HG02763 (cell line): ENCODE data around the gene ESPL1.
A peak's percentile ranks its signal among the peaks of the same experiment; 100 is the strongest.

Source experiments
- ATAC-seq: cut with Tn5 transposase; IDR thresholded peaks from one replicate; pipeline ENCODE4 v1.9.1; 2021; ENCODE audit warnings: mild to moderate bottlenecking, moderate library complexity; ENCODE audit not compliant: unreplicated experiment

Gene ESPL1

GRCh38 chr12:53230108-53230845, 37.8 kb upstream of the ESPL1 start:
- no peak for ATAC-seq

DNA sequence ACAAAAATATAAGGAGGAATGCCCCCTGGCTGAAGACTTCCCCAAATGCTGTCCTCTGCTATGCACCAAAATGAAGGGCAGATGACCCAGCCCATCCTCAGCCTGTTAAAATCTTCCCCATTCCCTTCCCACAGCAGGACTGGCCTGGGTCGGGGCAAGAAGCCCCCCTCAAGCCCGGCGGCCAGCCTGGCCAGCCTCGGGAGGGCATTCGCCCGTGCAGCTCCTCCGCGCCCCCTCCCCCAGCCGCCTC, 36.5 kb upstream of the ESPL1 start:
- no peak for ATAC-seq

GRCh38 chr12:53231921-53232645, 36.0 kb upstream of the ESPL1 start, which contains the start of gene RARG:
Gene RARG (minus strand): TSS chr12:53232209. CDS start chr12:53227545, 4,664 bp downstream.
- no peak for ATAC-seq

GRCh38 chr12:53232646-53233461, 35.2 kb upstream of the ESPL1 start:
- no peak for ATAC-seq

DNA sequence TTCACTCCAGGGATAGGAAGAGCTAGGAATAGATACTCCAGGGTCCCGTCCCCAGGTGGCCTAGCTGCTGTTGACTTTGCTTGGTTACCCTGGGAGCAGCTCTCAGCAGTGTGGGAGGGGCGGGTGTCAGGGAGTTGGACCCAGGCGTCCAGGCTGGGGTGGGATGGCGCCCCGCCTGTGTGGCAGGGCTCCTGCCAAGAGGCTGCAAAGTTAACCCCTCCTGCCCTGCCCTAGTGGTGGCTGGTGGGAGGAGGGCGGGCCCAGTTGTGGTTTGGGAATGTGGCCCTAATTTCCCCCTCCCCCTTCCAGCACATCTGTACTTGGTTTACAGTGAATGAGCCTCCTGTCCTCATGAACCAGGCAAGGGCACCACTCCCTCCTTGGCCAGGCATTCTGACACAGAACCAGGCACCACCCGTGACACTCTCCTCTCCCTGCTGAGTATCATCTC, 34.4 kb upstream of the ESPL1 start:
- no peak for ATAC-seq

DNA sequence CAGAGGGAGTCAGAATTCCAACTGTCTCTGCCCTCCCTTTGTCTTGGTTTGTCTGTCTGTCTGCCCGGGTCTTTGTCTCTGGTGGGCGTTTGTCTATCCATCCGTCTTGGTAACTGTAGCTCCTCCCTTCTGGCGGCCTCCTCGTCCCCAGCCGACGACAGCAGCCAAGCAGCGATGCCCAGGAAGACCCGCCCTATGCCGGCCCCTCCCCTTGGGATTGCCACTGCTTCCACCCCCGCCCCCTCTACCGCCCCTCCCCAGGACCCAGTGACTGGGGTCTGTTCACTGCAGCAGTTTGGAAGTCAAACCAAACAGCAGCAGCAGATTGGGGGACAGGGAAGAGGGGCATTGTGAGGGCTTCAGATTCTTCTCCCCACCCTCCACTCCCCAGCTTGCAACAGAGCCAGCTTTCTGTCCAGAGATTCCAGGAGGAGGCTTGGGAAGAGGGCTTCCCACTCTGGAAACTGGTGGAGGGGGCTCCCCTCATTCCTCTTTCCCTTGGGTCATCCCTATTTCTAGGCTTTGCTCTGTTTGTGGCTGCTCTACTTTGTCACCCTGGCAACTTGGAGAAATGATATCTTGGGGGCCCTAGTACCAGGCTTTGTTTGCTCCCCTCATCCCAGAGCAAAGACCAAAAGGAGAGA, 33.7 kb upstream of the ESPL1 start:
- ATAC-seq = no peak

DNA sequence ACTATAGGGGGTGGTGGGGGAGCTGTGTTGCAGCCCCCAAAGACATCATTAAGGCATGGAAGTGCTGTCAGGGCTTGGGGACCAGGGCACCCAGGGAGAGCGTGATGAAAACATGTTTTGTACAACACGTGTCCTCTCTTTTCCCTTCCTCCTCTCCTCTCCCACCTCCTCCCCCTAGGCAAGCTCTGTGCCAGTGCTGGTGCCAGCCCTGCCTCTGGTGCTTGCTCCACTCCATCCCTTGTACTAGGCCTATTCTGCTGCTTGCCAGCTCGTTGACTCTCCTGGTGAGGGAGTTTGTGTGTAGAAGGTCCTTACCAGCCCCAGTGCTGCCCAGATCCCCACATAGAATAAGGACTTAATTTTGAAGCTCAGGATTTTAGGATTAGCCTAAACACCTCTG, 32.9 kb upstream of the ESPL1 start:
- ATAC-seq = no peak

GRCh38 chr12:53235742-53236442, 32.2 kb upstream of the ESPL1 start:
- ATAC-seq = no peak

DNA sequence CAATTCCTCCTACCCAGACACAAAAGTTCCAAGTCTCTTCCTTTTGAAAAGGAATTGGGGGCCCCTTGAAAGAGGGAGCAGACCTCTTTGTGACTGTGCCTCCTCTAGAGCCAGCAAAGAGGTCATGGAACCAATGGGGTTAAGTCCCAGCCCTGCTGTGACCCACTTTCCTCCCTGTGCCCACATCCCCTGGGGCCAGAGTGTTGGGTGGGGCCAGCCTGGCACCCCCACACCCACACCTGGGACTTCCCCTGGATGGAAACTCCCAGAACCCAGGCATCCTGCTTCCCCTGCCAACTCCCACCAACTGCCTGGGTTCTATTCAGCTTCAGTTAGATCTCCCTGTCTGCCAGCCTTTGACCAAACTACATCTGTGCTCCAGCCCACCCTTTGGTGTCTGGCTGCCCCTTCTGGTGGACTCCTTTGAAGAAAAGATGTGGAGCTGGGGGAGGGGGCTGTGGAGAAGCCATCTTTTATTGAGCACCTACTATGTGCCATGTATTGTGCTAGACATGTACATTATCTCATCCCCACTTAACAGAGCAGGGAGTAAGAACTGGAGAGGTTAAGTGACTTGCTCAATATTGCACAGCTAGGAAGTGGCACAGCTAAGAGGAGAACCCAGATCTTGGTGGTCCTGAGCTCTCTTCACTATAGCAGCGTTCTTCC, 31.5 kb upstream of the ESPL1 start:
- no peak for ATAC-seq

- no peak for ATAC-seq
These were observed 28.3 kb upstream of the ESPL1 start for GRCh38 chr12:53239643-53240258.

- no peak for ATAC-seq
These were observed 26.3 kb upstream of the ESPL1 start for GRCh38 chr12:53241623-53242412.

- no peak for ATAC-seq
These were observed 23.8 kb upstream of the ESPL1 start for GRCh38 chr12:53244337-53244736.

- no peak for ATAC-seq
These were observed 22.8 kb upstream of the ESPL1 start for GRCh38 chr12:53245286-53245685.

GRCh38 chr12:53251477-53252348, 16.4 kb upstream of the ESPL1 start:
- peak; percentile 78 for ATAC-seq

DNA sequence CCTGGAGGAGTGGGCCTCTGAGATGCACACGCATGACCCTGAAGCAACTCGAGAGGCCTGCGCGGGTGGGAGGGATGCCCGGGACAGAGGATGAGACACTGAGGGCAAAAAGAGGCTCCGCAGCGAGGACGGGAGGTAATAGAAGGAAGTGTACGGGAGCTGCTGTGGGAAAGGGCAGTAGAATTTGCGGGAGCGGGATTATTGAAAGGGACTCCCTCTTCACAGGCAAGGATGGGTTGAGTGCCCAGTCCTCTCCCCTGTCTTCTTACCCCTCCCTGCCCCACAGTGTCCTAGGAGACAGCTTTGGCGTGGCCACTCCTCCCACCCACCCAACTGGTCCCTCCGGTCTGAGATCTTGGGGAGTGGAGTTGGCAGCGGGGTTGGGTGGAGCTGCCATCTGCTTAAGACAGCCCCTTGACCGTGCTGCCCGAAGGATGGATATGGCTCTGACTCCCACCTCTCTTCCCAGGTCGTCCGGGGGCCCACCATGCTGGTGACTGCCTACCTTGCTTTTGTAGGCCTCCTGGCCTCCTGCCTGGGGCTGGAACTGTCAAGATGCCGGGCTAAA, 15.7 kb upstream of the ESPL1 start:
- ATAC-seq = no peak

- ATAC-seq = no peak
These were observed 14.8 kb upstream of the ESPL1 start for GRCh38 chr12:53253298-53253697.

DNA sequence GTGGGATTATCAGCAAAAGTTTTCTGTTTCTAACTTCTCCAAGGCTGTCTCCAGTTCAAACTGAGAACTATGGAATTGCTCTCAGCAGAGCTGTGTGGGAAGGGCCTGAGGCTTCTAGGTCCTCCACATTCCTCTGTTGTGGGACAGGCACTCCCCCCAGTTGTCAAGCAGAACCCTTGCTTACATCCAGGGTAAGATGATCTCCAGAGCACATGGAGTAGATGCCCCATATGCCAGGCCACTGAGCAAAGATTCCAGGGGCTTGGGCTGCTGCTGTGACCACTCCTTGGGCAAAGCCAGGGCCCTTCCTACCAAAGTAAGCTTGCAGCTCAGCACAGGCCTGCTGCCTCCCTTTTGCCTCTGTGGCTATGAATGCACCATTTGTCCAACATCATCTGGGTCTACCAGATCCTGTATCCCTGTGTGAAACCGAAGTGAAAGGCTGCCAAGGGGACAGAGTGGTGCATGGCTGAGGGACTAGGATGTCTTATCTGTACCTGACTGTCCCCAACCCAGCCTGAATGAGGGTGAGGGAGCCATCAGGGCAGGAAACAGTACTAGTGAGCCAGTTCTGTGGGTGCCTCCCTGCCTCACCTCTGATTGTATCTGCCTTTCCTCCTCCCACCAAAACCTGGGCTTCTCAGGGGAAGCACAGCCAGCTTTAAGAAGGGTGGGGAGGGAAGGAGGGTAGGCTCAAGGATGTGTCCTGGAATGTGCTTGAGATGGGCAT, 13.1 kb upstream of the ESPL1 start:
- ATAC-seq = no peak
